Right lobe of liver (tissue), 6 donors: ENCODE results near the gene PCK2. TPM values are rescaled to one million over a fixed set of nuclear protein-coding genes. Genes with fewer than 3 reads are reported as not detected.

ENCODE experiments used
- ATAC-seq, 4 donors: fragments of 200-7000 bp; cut with Tn5 transposase; one replicate each; pipeline ENCODE4 v1.9.1; 2020; ENCODE audit warnings: mild to moderate bottlenecking in 4 of 4, moderate library complexity in 4 of 4
- DNase-seq, 3 donors: peaks; one replicate each; pipeline ENCODE4 v3.0.0-alpha.2; 2020
- H3K27ac ChIP-seq, 3 donors: fragments of 200-600 bp; one replicate each; pipeline ENCODE4 v1.8.0; 2022
- H3K27me3 ChIP-seq, 2 donors: fragments of 200-600 bp; one replicate each; pipeline ENCODE4 v1.8.0; 2022
- H3K36me3 ChIP-seq, 4 donors: fragments of 200-600 bp; sonication (generic) in 1 of 4; one replicate each; pipeline versions ENCODE4 v1.5.1 to v1.8.0; 2017 to 2022; ENCODE audit warnings: control low read depth in 1 of 4
- H3K4me1 ChIP-seq, 4 donors: fragments of 200-600 bp; sonication (generic) in 1 of 4; one replicate each; pipeline versions ENCODE4 v1.5.1 to v1.8.0; 2017 to 2022; ENCODE audit warnings: control low read depth in 1 of 4
- H3K4me3 ChIP-seq, 3 donors: fragments of 200-600 bp; one replicate each; pipeline ENCODE4 v1.8.0; 2022
- H3K9me3 ChIP-seq, 4 donors: fragments of 200-600 bp; sonication (generic) in 1 of 4; one replicate each; pipeline versions ENCODE4 v1.5.1 to v1.8.0; 2017 to 2022; ENCODE audit warnings: control low read depth in 1 of 4
- POLR2A ChIP-seq: fragments of 450-650 bp; IDR thresholded peaks from one replicate; pipeline ENCODE4 v1.6.1; 2017; ENCODE audit warnings: antibody characterized with exemption, mild to moderate bottlenecking
- WGBS: methylation state at CpG from one replicate; pipeline ENCODE4 v1.1.6; 2018; ENCODE audit warnings: low coverage, low lambda C conversion rate; ENCODE audit not compliant: insufficient coverage; ENCODE audit errors: missing lambda C conversion rate; 5-methylcytosine and 5-hydroxymethylcytosine counted together
- intact Hi-C, 2 donors: fragments of 100-400 bp; cut with DNase I; formaldehyde crosslinking; loops; one replicate each; pipeline versions ENCODE4 v1.11.2 to v1.14.1; 2022
- total RNA-seq, 6 experiments: library from RNA; depleted of rRNA in 2 of 6; stranded (reverse); fragments of >200 nt in 2 of 6; fragmentation: NEBNext Ultra II Directional in 3 of 6; extraction: Animal tissue kit (Norgen Biotek cat#: 25700) in 3 of 6; gene quantifications; one replicate each; pipeline versions ENCODE4 v1.1.0 to v1.2.4, GENCODE V29; 2016 to 2023
- TF ChIP-seq, protein P1 (sequence below), 4 donors: fragments of 200-600 bp in 3 of 4; fragments of 450-650 bp in 1 of 4; IDR thresholded peaks; one replicate each; pipeline versions ENCODE4 v1.5.1 to v1.8.0; 2016 to 2022; ENCODE audit warnings: antibody characterized with exemption in 4 of 4, mild to moderate bottlenecking in 2 of 4
- donor health status: DM: no; HTN: yes; CAD: no.
- donor health status: DM: no; HTN: no; CAD: no.
- donor health status: DM: no; HTN: no; CAD: no.
- donor health status: DM: no; HTN: yes; CAD: no.
- donor health status: DM: no; HTN: yes; CAD: no.

Gene PCK2
- total RNA-seq, 6 experiments from 2014 or later: 124 to 615 (median 240) TPM

DNA sequence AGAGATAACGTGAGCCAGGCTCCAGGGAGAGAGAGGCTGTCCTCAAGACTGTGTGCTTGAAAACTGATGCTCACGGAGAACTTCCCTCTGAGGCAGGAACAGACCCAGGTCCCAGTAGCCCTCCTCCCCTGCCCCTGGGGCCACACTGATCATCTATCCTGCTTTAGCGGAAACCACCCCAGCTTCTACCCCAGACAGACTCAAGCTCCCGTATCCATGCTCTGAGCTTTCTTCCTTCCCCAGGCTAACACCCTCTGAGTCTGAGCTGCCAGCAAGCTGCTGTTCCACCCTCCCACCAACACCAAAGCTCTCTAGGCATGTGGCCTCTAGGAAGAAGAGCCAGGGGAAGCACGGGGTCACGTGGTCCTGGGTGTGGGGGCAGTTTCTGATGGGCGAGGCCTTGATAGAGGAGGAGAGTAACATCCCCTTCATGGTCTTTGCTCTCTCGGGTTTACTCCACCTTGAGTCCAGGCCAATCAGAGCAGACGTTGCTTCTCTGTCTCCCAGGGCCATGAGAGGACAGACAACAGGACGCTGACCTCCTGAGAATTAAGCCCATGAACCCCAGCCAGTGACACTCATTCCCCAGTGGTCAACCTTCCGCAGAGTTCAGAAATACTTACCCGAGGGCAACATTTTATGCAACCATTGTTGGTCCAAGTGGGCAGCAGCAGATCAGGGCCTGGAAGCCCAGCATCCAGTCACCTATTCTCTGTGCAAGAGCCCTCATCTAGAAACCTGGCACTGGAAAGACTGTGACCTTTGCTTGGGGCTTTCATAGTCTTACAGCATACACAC, 1.4 kb downstream of the PCK2 start:
- peak; percentile 89 to 98 (median 97) for DNase-seq
- ATAC-seq: peak; percentile 62 to 76 (median 70)
- H3K4me1 ChIP-seq: peaks cover 0 to 71% (median 29%) of the 10 kb centered on the region in 4 donors
- H3K27ac ChIP-seq: peak overlapping the region; percentile 89 to 97 (median 94)
- intact Hi-C loops: loop anchor here in 1 of 2 donors (10.0 kb wide), 1 partner anchor 59 kb away; no protein-coding TSS in a partner anchor
- peaks cover 0 to 40% (median 9%) of the 10 kb centered on the region in 4 donors for H3K36me3 ChIP-seq
- 9% methylated on average over 10 of the region's 12 CpGs for WGBS
- TF ChIP-seq POLR2A: peak; percentile 93
- TF ChIP-seq, protein P1, sequence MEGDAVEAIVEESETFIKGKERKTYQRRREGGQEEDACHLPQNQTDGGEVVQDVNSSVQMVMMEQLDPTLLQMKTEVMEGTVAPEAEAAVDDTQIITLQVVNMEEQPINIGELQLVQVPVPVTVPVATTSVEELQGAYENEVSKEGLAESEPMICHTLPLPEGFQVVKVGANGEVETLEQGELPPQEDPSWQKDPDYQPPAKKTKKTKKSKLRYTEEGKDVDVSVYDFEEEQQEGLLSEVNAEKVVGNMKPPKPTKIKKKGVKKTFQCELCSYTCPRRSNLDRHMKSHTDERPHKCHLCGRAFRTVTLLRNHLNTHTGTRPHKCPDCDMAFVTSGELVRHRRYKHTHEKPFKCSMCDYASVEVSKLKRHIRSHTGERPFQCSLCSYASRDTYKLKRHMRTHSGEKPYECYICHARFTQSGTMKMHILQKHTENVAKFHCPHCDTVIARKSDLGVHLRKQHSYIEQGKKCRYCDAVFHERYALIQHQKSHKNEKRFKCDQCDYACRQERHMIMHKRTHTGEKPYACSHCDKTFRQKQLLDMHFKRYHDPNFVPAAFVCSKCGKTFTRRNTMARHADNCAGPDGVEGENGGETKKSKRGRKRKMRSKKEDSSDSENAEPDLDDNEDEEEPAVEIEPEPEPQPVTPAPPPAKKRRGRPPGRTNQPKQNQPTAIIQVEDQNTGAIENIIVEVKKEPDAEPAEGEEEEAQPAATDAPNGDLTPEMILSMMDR (IDR thresholded peaks at IDR 0.05): peak in 1 of 4 donors; percentile 7
- H3K27me3 ChIP-seq: no peaks in the 10 kb centered on the region
- H3K9me3 ChIP-seq: no peaks in the 10 kb centered on the region
- peak overlapping the region; percentile 77 to 98 (median 90) for H3K4me3 ChIP-seq

DNA sequence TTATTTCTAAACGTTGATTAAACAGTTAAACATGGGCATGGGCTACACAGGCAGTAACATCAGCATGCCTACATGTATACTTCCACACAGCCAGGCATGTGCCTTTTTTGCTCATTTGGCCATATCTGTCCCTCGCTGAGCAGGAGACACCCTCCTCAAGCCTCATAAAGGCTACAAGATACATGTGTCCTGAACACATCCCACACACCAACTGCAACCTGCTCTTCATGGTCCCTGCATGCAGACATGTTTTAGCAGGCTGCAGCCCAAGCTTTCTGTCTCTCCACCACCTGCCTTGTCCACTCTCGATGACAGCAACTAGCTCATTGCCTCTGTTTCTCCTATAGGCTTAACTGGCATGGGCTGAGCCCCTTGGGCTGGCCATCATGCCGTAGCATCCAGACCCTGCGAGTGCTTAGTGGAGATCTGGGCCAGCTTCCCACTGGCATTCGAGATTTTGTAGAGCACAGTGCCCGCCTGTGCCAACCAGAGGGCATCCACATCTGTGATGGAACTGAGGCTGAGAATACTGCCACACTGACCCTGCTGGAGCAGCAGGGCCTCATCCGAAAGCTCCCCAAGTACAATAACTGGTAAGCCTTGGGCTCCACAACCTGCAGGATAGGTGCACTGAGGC, 2.6 kb downstream of the PCK2 start:
- DNase-seq: no peak
- intact Hi-C loops: loop anchor here in 1 of 2 donors (10.0 kb wide), 1 partner anchor 58 kb away; no protein-coding TSS in a partner anchor
- no peak for ATAC-seq
- H3K27ac ChIP-seq: peak overlapping the region in 2 of 3 donors; percentile 52 to 97
- 81% methylated on average over 3 of the region's 8 CpGs for WGBS
- peak overlapping the region in 1 of 3 donors; percentile 98 for H3K4me3 ChIP-seq
- peaks cover 0 to 82% (median 29%) of the 10 kb centered on the region in 4 donors for H3K4me1 ChIP-seq
- H3K9me3 ChIP-seq: no peaks in the 10 kb centered on the region
- no peaks in the 10 kb centered on the region for H3K27me3 ChIP-seq
- H3K36me3 ChIP-seq: peaks cover 0 to 47% (median 9%) of the 10 kb centered on the region in 4 donors
- no peak for TF ChIP-seq POLR2A
- TF ChIP-seq, protein P1 (IDR thresholded peaks at IDR 0.05): no peak

DNA sequence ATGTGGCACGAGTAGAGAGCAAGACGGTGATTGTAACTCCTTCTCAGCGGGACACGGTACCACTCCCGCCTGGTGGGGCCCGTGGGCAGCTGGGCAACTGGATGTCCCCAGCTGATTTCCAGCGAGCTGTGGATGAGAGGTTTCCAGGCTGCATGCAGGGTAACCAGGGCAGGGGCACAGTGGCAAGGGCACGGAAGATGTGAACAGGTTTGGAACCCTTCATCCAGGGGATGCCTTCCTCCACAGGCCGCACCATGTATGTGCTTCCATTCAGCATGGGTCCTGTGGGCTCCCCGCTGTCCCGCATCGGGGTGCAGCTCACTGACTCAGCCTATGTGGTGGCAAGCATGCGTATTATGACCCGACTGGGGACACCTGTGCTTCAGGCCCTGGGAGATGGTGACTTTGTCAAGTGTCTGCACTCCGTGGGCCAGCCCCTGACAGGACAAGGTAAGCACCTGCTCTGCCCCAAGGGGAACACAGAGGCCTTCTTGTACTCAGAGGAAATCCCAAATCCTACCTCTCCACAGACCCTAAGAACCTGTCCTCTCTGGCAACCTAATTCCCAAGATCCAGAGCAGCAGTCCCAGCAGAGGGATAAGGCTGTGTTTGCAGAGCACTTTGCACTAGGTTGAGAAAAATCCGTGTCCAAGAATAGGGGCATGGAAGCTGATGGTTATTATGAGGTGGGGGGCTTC, 4.3 kb downstream of the PCK2 start:
- ATAC-seq (no peak), DNase-seq (no peak)
- TF ChIP-seq, protein P1 (IDR thresholded peaks at IDR 0.05): no peak
- no peak for TF ChIP-seq POLR2A
- Histone ChIP-seq H3K4me3 (no peak overlapping the region), H3K27me3 (no peaks in the 10 kb centered on the region), H3K27ac (peak overlapping the region in 1 of 3 donors; percentile 39), H3K4me1 (peaks cover 0 to 82% (median 25%) of the 10 kb centered on the region in 4 donors), H3K9me3 (no peaks in the 10 kb centered on the region), H3K36me3 (peaks cover 0 to 60% (median 12%) of the 10 kb centered on the region in 4 donors)
- 73% methylated on average over 4 of the region's 16 CpGs for whole genome bisulfite sequencing
- intact Hi-C loops: loop anchor here in 1 of 2 donors (10.0 kb wide), 1 partner anchor 56 kb away; no protein-coding TSS in a partner anchor
